Right lobe of liver (tissue), 4 donors: ENCODE data around the gene CPED1.

Experiments used
- CTCF ChIP-seq, 4 donors: fragments of 200-600 bp in 3 of 4; fragments of 450-650 bp in 1 of 4; IDR thresholded peaks; one replicate each; pipeline versions ENCODE4 v1.5.1 to v1.8.0; 2016 to 2022; ENCODE audit warnings: antibody characterized with exemption in 4 of 4, mild to moderate bottlenecking in 2 of 4
- POLR2A ChIP-seq: fragments of 450-650 bp; IDR thresholded peaks from one replicate; pipeline ENCODE4 v1.6.1; 2017; ENCODE audit warnings: antibody characterized with exemption, mild to moderate bottlenecking
- donor health status: DM: no; HTN: no; CAD: no.
- donor health status: DM: no; HTN: no; CAD: no.
- donor health status: DM: no; HTN: yes; CAD: no.

DNA sequence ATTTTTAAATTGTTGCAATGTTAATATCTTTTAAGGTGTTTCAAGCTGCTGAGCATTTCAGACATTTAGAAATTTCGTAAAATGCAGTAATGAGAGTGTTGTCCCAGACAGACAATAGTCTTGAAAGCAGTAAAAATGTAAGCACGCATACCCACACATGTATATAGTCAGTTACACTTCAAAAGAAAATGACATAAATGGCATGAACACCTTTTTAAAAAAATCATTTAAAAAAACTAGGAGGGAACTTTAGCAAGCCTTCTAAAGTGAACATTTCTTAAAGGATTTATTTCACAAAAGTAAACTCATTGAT is 51.0 kb downstream of the CPED1 start:
- TF ChIP-seq CTCF (IDR thresholded peaks at IDR 0.05) (no peak), POLR2A (no peak)
